Stimulated activated naive CD8-positive, alpha-beta T cell treated with anti-CD3 and anti-CD28 coated beads, Interleukin-15, Interleukin-2, amounts not matched to agents 100 U/mL and 50 U/mL, for 24 hours (primary cell): Measurements from ENCODE around the gene UNC119B.
A peak's percentile ranks its signal among the peaks of the same experiment; 100 is the strongest.
"Not testable (repeated sequence)": the region's sequence is repeated elsewhere in the genome, so short reads cannot be mapped to it uniquely, and the experiment has no call there.

ENCODE experiments used
- ATAC-seq: fragments of 150-1000 bp; cut with Tn5 transposase; one replicate; pipeline ENCODE4 v1.10.0; 2021
- DNase-seq: peaks from one replicate; pipeline ENCODE4 v3.0.0; 2021

The UNC119B gene

GRCh38 chr12:120710031-120710804, at the start of gene UNC119B:
Gene UNC119B (plus strand): TSS chr12:120710458. CDS start chr12:120710475, 17 bp downstream.
- DNase-seq (peak; percentile 82), ATAC-seq (peak; percentile 82)

GRCh38 chr12:120661432-120661831, 48.8 kb upstream of the UNC119B start:
- DNase-seq (no peak), ATAC-seq (no peak)

- DNase-seq (no peak), ATAC-seq (no peak)
These were observed 47.4 kb upstream of the UNC119B start for GRCh38 chr12:120662879-120663278.

GRCh38 chr12:120663741-120664140, 46.5 kb upstream of the UNC119B start:
- ATAC-seq (no peak), DNase-seq (no peak)

GRCh38 chr12:120666571-120667390, 43.5 kb upstream of the UNC119B start:
- DNase-seq (no peak), ATAC-seq (no peak)

- DNase-seq (no peak), ATAC-seq (no peak)
These were observed 42.0 kb upstream of the UNC119B start for GRCh38 chr12:120668091-120668867.

GRCh38 chr12:120668868-120669840, 41.1 kb upstream of the UNC119B start:
- ATAC-seq (peak; percentile 22), DNase-seq (no peak)

GRCh38 chr12:120670237-120670636, 40.0 kb upstream of the UNC119B start:
- not testable (repeated sequence) for DNase-seq, ATAC-seq

- no peak for DNase-seq
- ATAC-seq = no peak
These were observed 39.6 kb upstream of the UNC119B start for GRCh38 chr12:120670667-120671066.

- ATAC-seq (no peak), DNase-seq (no peak)
These were observed 36.1 kb upstream of the UNC119B start for GRCh38 chr12:120674097-120674636.

- ATAC-seq (peak; percentile 74), DNase-seq (peak; percentile 19)
These were observed 32.3 kb upstream of the UNC119B start for GRCh38 chr12:120677765-120678473.

GRCh38 chr12:120678572-120678971, 31.7 kb upstream of the UNC119B start:
- DNase-seq = no peak
- peak; percentile 34 for ATAC-seq

GRCh38 chr12:120680165-120680738, 30.0 kb upstream of the UNC119B start:
- no peak for ATAC-seq
- DNase-seq = no peak

- no peak for DNase-seq
- no peak for ATAC-seq
These were observed 25.7 kb upstream of the UNC119B start for GRCh38 chr12:120684523-120684932.

- DNase-seq (no peak), ATAC-seq (no peak)
These were observed 24.7 kb upstream of the UNC119B start for GRCh38 chr12:120685522-120685921.

- DNase-seq (peak; percentile 98), ATAC-seq (peak; percentile 86)
These were observed 24.0 kb upstream of the UNC119B start for GRCh38 chr12:120686151-120686689.

GRCh38 chr12:120686690-120687577, 23.3 kb upstream of the UNC119B start, which contains the start of gene MLEC:
Gene MLEC (plus strand): TSS chr12:120687149. CDS start chr12:120687297, 148 bp downstream.
- DNase-seq (peak; percentile 99), ATAC-seq (peak; percentile 88)

GRCh38 chr12:120687578-120688289, 22.5 kb upstream of the UNC119B start:
- DNase-seq = peak; percentile 52
- no peak for ATAC-seq
